KMS-11 (cell line): ENCODE data around the gene AASDH.

Experiments used
- H2AFZ ChIP-seq: fragments of 200-600 bp; sonication (generic); 2 replicates; pipeline ENCODE4 v1.6.1; 2016; ENCODE audit warnings: antibody characterized with exemption, mixed run types, low read depth
- H3K27ac ChIP-seq: fragments of 200-600 bp; sonication (generic); 2 replicates; pipeline ENCODE4 v1.6.1; 2016; ENCODE audit warnings: mild to moderate bottlenecking, mixed run types
- H3K27me3 ChIP-seq: fragments of 200-600 bp; sonication (generic); 2 replicates; pipeline ENCODE4 v1.6.1; 2017; ENCODE audit warnings: mild to moderate bottlenecking, low read depth, mixed run types, moderate library complexity; ENCODE audit not compliant: insufficient read depth
- H3K36me3 ChIP-seq: fragments of 200-600 bp; sonication (generic); 2 replicates; pipeline ENCODE4 v1.6.1; 2017; ENCODE audit warnings: mild to moderate bottlenecking, mixed run types; ENCODE audit not compliant: insufficient read depth
- H3K4me1 ChIP-seq: fragments of 200-600 bp; sonication (generic); 2 replicates; pipeline ENCODE4 v1.6.1; 2016; ENCODE audit warnings: mild to moderate bottlenecking, low read depth, mixed run types; ENCODE audit not compliant: poor library complexity, severe bottlenecking
- H3K4me2 ChIP-seq: fragments of 200-600 bp; sonication (generic); 2 replicates; pipeline ENCODE4 v1.7.0; 2016; ENCODE audit warnings: mild to moderate bottlenecking, mixed run types
- H3K4me3 ChIP-seq: fragments of 200-600 bp; sonication (generic); IDR thresholded peaks from 2 replicates; pipeline ENCODE4 v1.6.1; 2017; ENCODE audit warnings: low read depth, low read length, mixed read lengths; ENCODE audit not compliant: insufficient read depth
- H3K79me2 ChIP-seq: fragments of 200-600 bp; sonication (generic); 2 replicates; pipeline ENCODE4 v1.6.1; 2016; ENCODE audit warnings: low read depth, mixed run types; ENCODE audit not compliant: insufficient read depth
- H3K9ac ChIP-seq: fragments of 200-600 bp; sonication (generic); 2 replicates; pipeline ENCODE4 v1.6.1; 2016; ENCODE audit warnings: mild to moderate bottlenecking, mixed run types
- H4K20me1 ChIP-seq: fragments of 200-600 bp; sonication (generic); 2 replicates; pipeline ENCODE4 v1.6.1; 2016; ENCODE audit warnings: mild to moderate bottlenecking, mixed run types; ENCODE audit not compliant: insufficient read depth
- TF ChIP-seq, protein P1 (sequence below): fragments of 200-600 bp; sonication (generic); conservative IDR thresholded peaks from 2 replicates; pipeline ENCODE4 v1.6.1; 2017; ENCODE audit warnings: low read depth, mild to moderate bottlenecking, antibody characterized with exemption, low read length, moderate library complexity, mixed read lengths

Gene AASDH

DNA sequence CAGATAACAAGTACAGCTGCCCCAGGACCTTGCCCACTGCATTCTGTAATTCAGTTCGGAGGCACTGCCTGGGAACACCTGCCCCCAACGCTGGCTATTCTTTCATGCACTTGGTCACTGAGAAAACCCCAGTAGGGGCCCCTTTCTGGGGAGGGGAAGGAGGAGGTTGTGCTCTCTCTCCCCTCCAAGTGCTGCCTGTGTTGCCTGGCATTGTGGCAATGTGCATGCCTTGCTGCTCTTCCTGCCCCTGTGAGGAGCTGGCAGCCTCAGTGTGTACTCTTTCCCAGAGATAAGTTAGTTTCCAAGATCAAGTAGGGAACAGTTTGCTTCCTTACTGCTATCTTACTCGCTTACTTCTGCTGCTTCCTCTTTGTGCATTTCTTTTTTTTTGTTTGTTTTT is 90.8 kb downstream of the AASDH start:
- Histone ChIP-seq H3K4me3 (no peak overlapping the region), H4K20me1 (no peaks in the 10 kb centered on the region), H3K9ac (no peak overlapping the region), H3K4me1 (no peaks in the 10 kb centered on the region), H3K27ac (no peak overlapping the region), H3K27me3 (no peaks in the 10 kb centered on the region), H3K79me2 (no peaks in the 10 kb centered on the region), H2AFZ (no peak overlapping the region), H3K36me3 (no peaks in the 10 kb centered on the region), H3K4me2 (no peak overlapping the region)
- TF ChIP-seq, protein P1, sequence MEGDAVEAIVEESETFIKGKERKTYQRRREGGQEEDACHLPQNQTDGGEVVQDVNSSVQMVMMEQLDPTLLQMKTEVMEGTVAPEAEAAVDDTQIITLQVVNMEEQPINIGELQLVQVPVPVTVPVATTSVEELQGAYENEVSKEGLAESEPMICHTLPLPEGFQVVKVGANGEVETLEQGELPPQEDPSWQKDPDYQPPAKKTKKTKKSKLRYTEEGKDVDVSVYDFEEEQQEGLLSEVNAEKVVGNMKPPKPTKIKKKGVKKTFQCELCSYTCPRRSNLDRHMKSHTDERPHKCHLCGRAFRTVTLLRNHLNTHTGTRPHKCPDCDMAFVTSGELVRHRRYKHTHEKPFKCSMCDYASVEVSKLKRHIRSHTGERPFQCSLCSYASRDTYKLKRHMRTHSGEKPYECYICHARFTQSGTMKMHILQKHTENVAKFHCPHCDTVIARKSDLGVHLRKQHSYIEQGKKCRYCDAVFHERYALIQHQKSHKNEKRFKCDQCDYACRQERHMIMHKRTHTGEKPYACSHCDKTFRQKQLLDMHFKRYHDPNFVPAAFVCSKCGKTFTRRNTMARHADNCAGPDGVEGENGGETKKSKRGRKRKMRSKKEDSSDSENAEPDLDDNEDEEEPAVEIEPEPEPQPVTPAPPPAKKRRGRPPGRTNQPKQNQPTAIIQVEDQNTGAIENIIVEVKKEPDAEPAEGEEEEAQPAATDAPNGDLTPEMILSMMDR = no peak

DNA sequence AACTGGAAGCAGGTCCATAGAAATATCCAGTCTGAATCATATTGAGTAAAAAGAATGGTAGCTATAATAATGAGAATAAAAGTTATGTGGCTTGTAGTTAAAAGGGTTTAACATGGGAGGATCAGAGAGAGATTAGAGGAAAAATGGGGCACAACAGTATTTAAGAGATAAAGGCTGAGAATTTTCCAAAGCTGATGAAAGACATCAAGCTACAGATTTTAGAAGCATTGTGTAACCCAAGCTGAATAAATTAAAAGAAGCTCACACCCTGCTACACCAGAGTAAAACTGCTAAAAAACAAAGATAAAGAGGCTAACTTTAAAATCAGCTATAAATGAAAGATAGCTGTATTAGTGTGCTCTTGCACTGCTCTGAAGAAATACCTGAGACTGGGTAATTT is 94.2 kb downstream of the AASDH start:
- H3K9ac ChIP-seq = no peak overlapping the region
- TF ChIP-seq, protein P1 = no peak
- H3K4me2 ChIP-seq = no peak overlapping the region
- no peaks in the 10 kb centered on the region for H3K36me3 ChIP-seq
- H3K4me3 ChIP-seq = no peak overlapping the region
- no peaks in the 10 kb centered on the region for H3K79me2 ChIP-seq
- H2AFZ ChIP-seq = no peak overlapping the region
- H4K20me1 ChIP-seq = no peaks in the 10 kb centered on the region
- H3K4me1 ChIP-seq = no peaks in the 10 kb centered on the region
- H3K27ac ChIP-seq = no peak overlapping the region
- no peaks in the 10 kb centered on the region for H3K27me3 ChIP-seq

DNA sequence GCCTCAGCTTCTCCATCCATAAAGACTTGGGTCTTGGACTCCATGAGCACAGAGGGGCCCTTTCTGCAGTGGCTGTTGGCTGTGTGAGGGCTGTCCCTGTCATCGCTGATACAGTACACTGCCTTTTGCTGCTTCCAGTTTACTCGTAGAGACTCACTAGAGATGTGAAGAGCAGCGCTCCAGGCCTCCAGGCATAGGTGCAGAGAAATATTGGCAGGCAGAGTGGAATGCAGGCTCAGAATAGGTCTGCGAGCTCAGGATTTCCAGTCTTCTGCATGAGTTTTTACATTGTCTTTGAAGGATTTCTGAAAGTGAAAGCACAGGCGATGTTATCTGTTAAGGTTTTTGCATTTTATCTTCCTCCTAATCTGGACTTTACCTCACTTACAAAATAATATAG is 97.4 kb downstream of the AASDH start:
- Histone ChIP-seq H3K9ac (no peak overlapping the region), H2AFZ (no peak overlapping the region), H4K20me1 (no peaks in the 10 kb centered on the region), H3K4me3 (no peak overlapping the region), H3K4me2 (no peak overlapping the region), H3K27ac (no peak overlapping the region), H3K27me3 (no peaks in the 10 kb centered on the region), H3K36me3 (no peaks in the 10 kb centered on the region), H3K79me2 (no peaks in the 10 kb centered on the region), H3K4me1 (no peaks in the 10 kb centered on the region)
- TF ChIP-seq, protein P1 = no peak

DNA sequence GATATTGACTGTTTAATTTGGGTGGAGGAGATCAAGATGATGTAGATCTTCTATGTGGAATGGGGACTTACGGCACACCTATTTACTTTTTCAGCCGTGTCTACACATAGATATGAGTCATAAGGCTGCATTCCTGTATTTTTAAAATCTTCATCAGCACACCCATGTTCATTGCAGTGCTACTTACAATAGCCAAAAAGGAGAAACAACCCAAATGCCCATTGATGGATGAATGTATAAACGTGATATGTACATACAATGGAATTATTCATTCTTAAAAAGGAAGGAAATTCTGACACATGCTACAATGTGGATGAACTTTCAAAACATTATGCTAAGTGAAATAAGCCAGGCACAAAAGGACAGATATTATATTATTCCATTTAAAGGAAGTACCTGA is 98.6 kb downstream of the AASDH start:
- TF ChIP-seq, protein P1 = no peak
- H3K4me3 ChIP-seq = no peak overlapping the region
- no peaks in the 10 kb centered on the region for H3K36me3 ChIP-seq
- H3K79me2 ChIP-seq = no peaks in the 10 kb centered on the region
- H4K20me1 ChIP-seq = no peaks in the 10 kb centered on the region
- H3K27me3 ChIP-seq = no peaks in the 10 kb centered on the region
- no peak overlapping the region for H2AFZ ChIP-seq
- H3K4me1 ChIP-seq = no peaks in the 10 kb centered on the region
- no peak overlapping the region for H3K9ac ChIP-seq
- H3K4me2 ChIP-seq = no peak overlapping the region
- no peak overlapping the region for H3K27ac ChIP-seq
